Measurements from ENCODE around the gene CLTC. TPM values are rescaled to one million over a fixed set of nuclear protein-coding genes. Genes with fewer than 3 reads are reported as not detected.

CLTC gene
- total and polyA plus RNA-seq, 2 of the 13 experiments (the other 11 are each of a cell fraction or from before 2014, with no cell fraction given), result 134 to 283 TPM

- TF ChIP-seq POLR2G (IDR thresholded peaks at IDR 0.05; ENCODE audit: low read depth, low read length), result peak; percentile 98
- TF ChIP-seq ZBTB44 (CRISPR knock-in tag; IDR thresholded peaks at IDR 0.05), result peak; percentile 88; the same call in 1 of the 2 replicates
- peak; percentile 25 for TF ChIP-seq CSRNP1 (CRISPR knock-in tag; IDR thresholded peaks at IDR 0.05)
- TF ChIP-seq CAMTA2 (CRISPR knock-in tag; IDR thresholded peaks at IDR 0.05; ENCODE audit: borderline replicate concordance), result 0 out of 2 replicates have a peak, but pooled peaks have one; percentile 44
- TF ChIP-seq ZNF574 (CRISPR knock-in tag; IDR thresholded peaks at IDR 0.05), result peak; percentile 93
- TF ChIP-seq ZNF335 (CRISPR knock-in tag; IDR thresholded peaks at IDR 0.05), result peak; percentile 76; the same call in 1 of the 2 replicates
- TF ChIP-seq RFXANK (CRISPR knock-in tag; IDR thresholded peaks at IDR 0.05), result 0 out of 2 replicates have a peak, but pooled peaks have one; percentile 55
- TF ChIP-seq DMTF1 (CRISPR knock-in tag; IDR thresholded peaks at IDR 0.05), result no peak; the same call in 1 of the 2 replicates
- peak; percentile 98 for TF ChIP-seq GABPB1 (CRISPR knock-in tag; IDR thresholded peaks at IDR 0.05)
- TF ChIP-seq SOX5 (CRISPR knock-in tag; IDR thresholded peaks at IDR 0.05; ENCODE audit: borderline replicate concordance), result peak; percentile 82
- peak; percentile 98 for TF ChIP-seq SIN3A (IDR thresholded peaks at IDR 0.05; ENCODE audit: borderline replicate concordance, low read depth, low read length)
- TF ChIP-seq SP2 (CRISPR knock-in tag; IDR thresholded peaks at IDR 0.05), result no peak
- 0 out of 2 replicates have a peak, but pooled peaks have one; percentile 56 for TF ChIP-seq ZNF720 (CRISPR knock-in tag; IDR thresholded peaks at IDR 0.05)
- TF ChIP-seq ZKSCAN8 (CRISPR knock-in tag; IDR thresholded peaks at IDR 0.05; ENCODE audit: borderline replicate concordance), result peak; percentile 70; the same call in 1 of the 2 replicates
- TF ChIP-seq EED (CRISPR knock-in tag; IDR thresholded peaks at IDR 0.05), result no peak
- peak; percentile 83 for TF ChIP-seq GMEB1 (CRISPR knock-in tag; IDR thresholded peaks at IDR 0.05; ENCODE audit: borderline replicate concordance)
- TF ChIP-seq GABPA (IDR thresholded peaks at IDR 0.05; ENCODE audit: low read depth, low read length), result peak; percentile 89
- peak; percentile 99 for TF ChIP-seq GABPA (CRISPR knock-in tag; IDR thresholded peaks at IDR 0.05; ENCODE audit: low read depth)
- no peak; the same call in 1 of the 2 replicates for TF ChIP-seq JUNB (CRISPR knock-in tag; IDR thresholded peaks at IDR 0.05; ENCODE audit: borderline replicate concordance)
Measured at GRCh38 chr17:59707149-59707970, 87.7 kb downstream of the CLTC start, which contains the start of the genes PTRH2 and VMP1 (continued).
